Bronchial epithelial cell (primary cell): ENCODE measurements around the gene KRTAP9-7. TPM values are rescaled to one million over a fixed set of nuclear protein-coding genes. Genes with fewer than 3 reads are reported as not detected.

Experiments used
- DNase-seq: peaks from one replicate; pipeline ENCODE4 v3.0.0-alpha.2; 2010; ENCODE audit warnings: low read depth
- FAIRE-seq: peaks from 2 replicates; lab custom pipeline; 2011; peaks lifted over from hg19 to GRCh38; lab: Jason Lieb, UNC
- H3K27me3 ChIP-seq: 2 replicates; pipeline ENCODE4 v1.5.1; 2011; ENCODE audit warnings: low read length; ENCODE audit not compliant: control insufficient read depth, insufficient read depth
- H3K36me3 ChIP-seq: 2 replicates; pipeline ENCODE4 v1.5.1; 2011; ENCODE audit warnings: low read length; ENCODE audit not compliant: control insufficient read depth, insufficient read depth
- H3K4me3 ChIP-seq: 2 replicates; pipeline ENCODE4 v1.5.1; 2011; ENCODE audit warnings: mild to moderate bottlenecking, low read depth, low read length, control low read depth
- CTCF ChIP-seq: IDR thresholded peaks from 2 replicates; pipeline ENCODE4 v1.5.1; 2011; ENCODE audit warnings: mild to moderate bottlenecking, moderate library complexity, low read length, control low read depth, inconsistent platforms; ENCODE audit not compliant: insufficient read depth, severe bottlenecking
- total RNA-seq: library from RNA; depleted of rRNA; stranded (reverse); fragments of >200 nt; gene quantifications from 2 replicates; pipeline ENCODE4 v1.2.1, GENCODE V29; 2014

The KRTAP9-7 gene
- total RNA-seq, 1 donor from 2014 or later: not detected

GRCh38 chr17:41325611-41326010 is 50.1 kb downstream of the KRTAP9-7 start:
- no peaks in the 10 kb centered on the region for H3K36me3 ChIP-seq
- H3K4me3 ChIP-seq: no peak overlapping the region
- DNase-seq (no peak), FAIRE-seq (no peak)
- TF ChIP-seq CTCF: no peak
- H3K27me3 ChIP-seq: no peaks in the 10 kb centered on the region

Other genes starting within 250 kb of the KRTAP9-7 start
- gene KRTAP1-5, start 248.5 kb upstream of the KRTAP9-7 start, total RNA-seq: not detected in 2 replicates
- gene KRTAP1-4, start 245.5 kb upstream of the KRTAP9-7 start, total RNA-seq: not detected in 2 replicates
- gene KRTAP1-3, start 240.8 kb upstream of the KRTAP9-7 start, total RNA-seq: not detected in 2 replicates
- not detected in 2 replicates for gene KRTAP1-1, start 234.2 kb upstream of the KRTAP9-7 start, total RNA-seq
- not detected in 2 replicates for gene KRTAP2-1, start 228.4 kb upstream of the KRTAP9-7 start, total RNA-seq
- gene KRTAP2-2, start 220.5 kb upstream of the KRTAP9-7 start, total RNA-seq: not detected in 2 replicates
- gene KRTAP2-3, start 215.6 kb upstream of the KRTAP9-7 start, total RNA-seq: not detected in 2 replicates
- not detected in 2 replicates for gene KRTAP2-4, start 209.8 kb upstream of the KRTAP9-7 start, total RNA-seq
- gene KRTAP4-7, start 191.5 kb upstream of the KRTAP9-7 start, total RNA-seq: not detected in 2 replicates
- not detected in 2 replicates for gene KRTAP4-8, start 177.6 kb upstream of the KRTAP9-7 start, total RNA-seq
- gene KRTAP4-16, start 173.5 kb upstream of the KRTAP9-7 start, total RNA-seq: not detected in 2 replicates
- gene KRTAP4-9, start 170.3 kb upstream of the KRTAP9-7 start, total RNA-seq: not detected in 2 replicates
- not detected in 2 replicates for gene KRTAP4-11, start 157.3 kb upstream of the KRTAP9-7 start, total RNA-seq
- not detected in 2 replicates for gene KRTAP4-12, start 151.5 kb upstream of the KRTAP9-7 start, total RNA-seq
- gene KRTAP4-6, start 135.2 kb upstream of the KRTAP9-7 start, total RNA-seq: not detected in 2 replicates
- not detected in 2 replicates for gene KRTAP4-5, start 125.9 kb upstream of the KRTAP9-7 start, total RNA-seq
- gene KRTAP4-4, start 115.0 kb upstream of the KRTAP9-7 start, total RNA-seq: not detected in 2 replicates
- gene KRTAP4-3, start 107.5 kb upstream of the KRTAP9-7 start, total RNA-seq: not detected in 2 replicates
- gene KRTAP4-2, start 97.5 kb upstream of the KRTAP9-7 start, total RNA-seq: not detected in 2 replicates
- gene KRTAP4-1, start 90.8 kb upstream of the KRTAP9-7 start, total RNA-seq: not detected in 2 replicates
- gene KRTAP9-1, start 85.8 kb upstream of the KRTAP9-7 start, total RNA-seq: not detected in 2 replicates
- not detected in 2 replicates for gene KRTAP9-2, start 49.0 kb upstream of the KRTAP9-7 start, total RNA-seq
- gene KRTAP9-3, start 43.2 kb upstream of the KRTAP9-7 start, total RNA-seq: not detected in 2 replicates
- gene KRTAP9-8, start 37.7 kb upstream of the KRTAP9-7 start, total RNA-seq: not detected in 2 replicates
- gene KRTAP9-4, start 26.0 kb upstream of the KRTAP9-7 start, total RNA-seq: not detected in 2 replicates
- not detected in 2 replicates for gene KRTAP9-9, start 20.3 kb upstream of the KRTAP9-7 start, total RNA-seq
- gene KRTAP9-6, start 10.3 kb upstream of the KRTAP9-7 start, total RNA-seq: not detected in 2 replicates
- gene KRTAP29-1, start 27.2 kb downstream of the KRTAP9-7 start, total RNA-seq: not detected in 2 replicates
- gene KRTAP16-1, start 33.6 kb downstream of the KRTAP9-7 start, total RNA-seq: not detected in 2 replicates
- not detected in 2 replicates for gene KRTAP17-1, start 40.0 kb downstream of the KRTAP9-7 start, total RNA-seq
- gene KRT33A, start 75.1 kb downstream of the KRTAP9-7 start, total RNA-seq: 0.13 TPM in 1 of 2 replicates, not detected in the other
- gene KRT33B, start 94.1 kb downstream of the KRTAP9-7 start, total RNA-seq: 0.79 and 1.7 TPM in 2 replicates
- gene KRT34, start 106.6 kb downstream of the KRTAP9-7 start, total RNA-seq: 0.26 and 0.53 TPM in 2 replicates
- gene KRT31, start 121.9 kb downstream of the KRTAP9-7 start, total RNA-seq: 0.26 TPM in 1 of 2 replicates, not detected in the other
- not detected in 2 replicates for gene KRT37, start 148.9 kb downstream of the KRTAP9-7 start, total RNA-seq
- gene KRT38, start 165.3 kb downstream of the KRTAP9-7 start, total RNA-seq: not detected in 2 replicates
- gene KRT32, start 191.7 kb downstream of the KRTAP9-7 start, total RNA-seq: 0.13 TPM in 1 of 2 replicates, not detected in the other
- gene KRT35, start 205.5 kb downstream of the KRTAP9-7 start, total RNA-seq: not detected in 2 replicates
- under 0.01 TPM in 1 of 2 replicates, not detected in the other for gene KRT36, start 214.2 kb downstream of the KRTAP9-7 start, total RNA-seq
- 112 and 242 TPM in 2 replicates for gene KRT13, start 229.9 kb downstream of the KRTAP9-7 start, total RNA-seq
- gene KRT15, start 243.2 kb downstream of the KRTAP9-7 start, total RNA-seq: 67.9 and 71.8 TPM in 2 replicates